Hepatocyte (in vitro differentiated cells): ENCODE results near the gene ZNF746. TPM values are rescaled to one million over a fixed set of nuclear protein-coding genes. Genes with fewer than 3 reads are reported as not detected.

Experiments
- DNase-seq: peaks from one replicate; pipeline ENCODE4 v3.0.0-alpha.2; 2016; ENCODE audit warnings: low spot score
- H2AFZ ChIP-seq: fragments of 200-600 bp; sonication (generic); 2 replicates; pipeline ENCODE4 v1.6.0; 2016; ENCODE audit warnings: antibody characterized with exemption, mild to moderate bottlenecking
- H3K27ac ChIP-seq: fragments of 200-600 bp; sonication (generic); 2 replicates; pipeline ENCODE4 v1.5.1; 2016; ENCODE audit warnings: mild to moderate bottlenecking
- H3K27me3 ChIP-seq: fragments of 200-600 bp; sonication (generic); 2 replicates; pipeline ENCODE4 v1.6.1; 2016
- H3K36me3 ChIP-seq: fragments of 200-600 bp; sonication (generic); replicated peaks from 2 replicates; pipeline ENCODE4 v1.5.1; 2016; ENCODE audit warnings: low read depth; ENCODE audit not compliant: insufficient read depth
- H3K4me1 ChIP-seq: fragments of 200-600 bp; sonication (generic); 2 replicates; pipeline ENCODE4 v1.5.1; 2016; ENCODE audit warnings: mild to moderate bottlenecking, moderate library complexity; ENCODE audit not compliant: insufficient read depth
- H3K4me2 ChIP-seq: fragments of 200-600 bp; sonication (generic); 2 replicates; pipeline ENCODE4 v1.6.0; 2016
- H3K4me3 ChIP-seq: fragments of 200-600 bp; sonication (generic); 2 replicates; pipeline ENCODE4 v1.5.1; 2016; ENCODE audit warnings: mild to moderate bottlenecking
- H3K79me2 ChIP-seq: fragments of 200-600 bp; sonication (generic); 2 replicates; pipeline ENCODE4 v1.6.0; 2017; ENCODE audit warnings: mild to moderate bottlenecking
- H3K9me2 ChIP-seq: fragments of 200-600 bp; sonication (generic); replicated peaks from 2 replicates; pipeline ENCODE4 v1.6.0; 2017; ENCODE audit warnings: mild to moderate bottlenecking; ENCODE audit not compliant: insufficient read depth
- H3K9me3 ChIP-seq: fragments of 200-600 bp; sonication (generic); 2 replicates; pipeline ENCODE4 v1.5.1; 2016; ENCODE audit warnings: low read depth, mild to moderate bottlenecking
- H4K20me1 ChIP-seq: fragments of 200-600 bp; sonication (generic); 2 replicates; pipeline ENCODE4 v1.6.0; 2016; ENCODE audit warnings: mild to moderate bottlenecking; ENCODE audit not compliant: insufficient read depth, poor library complexity, severe bottlenecking
- EZH2 ChIP-seq: fragments of 200-600 bp; sonication (generic); IDR thresholded peaks from 2 replicates; pipeline ENCODE4 v1.6.1; 2016; ENCODE audit warnings: antibody characterized with exemption, mild to moderate bottlenecking, borderline replicate concordance
- EZH2phosphoT487 ChIP-seq: fragments of 200-600 bp; sonication (generic); IDR thresholded peaks from one replicate; pipeline ENCODE4 v1.6.1; 2018; ENCODE audit warnings: antibody characterized with exemption, mild to moderate bottlenecking, low read depth, moderate library complexity; ENCODE audit not compliant: unreplicated experiment, severe bottlenecking
- WGBS: methylation state at CpG from one replicate; pipeline ENCODE4 v1.1.6; 2016; ENCODE audit warnings: low lambda C conversion rate; ENCODE audit errors: missing lambda C conversion rate; 5-methylcytosine and 5-hydroxymethylcytosine counted together
- polyA plus RNA-seq: library from polyadenylated mRNA; unstranded; fragments of >200 nt; fragmentation: Nextera tagmentation; extraction: Ambion mirVana; gene quantifications from 2 replicates; pipeline ENCODE4 v1.2.1, GENCODE V29; 2016
- total RNA-seq: library from RNA; depleted of rRNA; stranded (reverse); fragments of >200 nt; gene quantifications from 2 replicates; pipeline ENCODE4 v1.2.3, GENCODE V29; 2014
- TF ChIP-seq, protein P1 (sequence below): fragments of 200-600 bp; sonication (generic); IDR thresholded peaks from 2 replicates; pipeline ENCODE4 v1.5.1; 2016; ENCODE audit warnings: antibody characterized with exemption, mild to moderate bottlenecking; ENCODE audit not compliant: poor library complexity

The ZNF746 gene
- total and polyA plus RNA-seq, 2 experiments from 2014 or later, result 12.2 to 15.6 TPM

- H3K4me2 ChIP-seq, result no peak overlapping the region
- no peak overlapping the region for H3K4me3 ChIP-seq
- H3K9me3 ChIP-seq, result no peaks in the 10 kb centered on the region
- TF ChIP-seq, protein P1, sequence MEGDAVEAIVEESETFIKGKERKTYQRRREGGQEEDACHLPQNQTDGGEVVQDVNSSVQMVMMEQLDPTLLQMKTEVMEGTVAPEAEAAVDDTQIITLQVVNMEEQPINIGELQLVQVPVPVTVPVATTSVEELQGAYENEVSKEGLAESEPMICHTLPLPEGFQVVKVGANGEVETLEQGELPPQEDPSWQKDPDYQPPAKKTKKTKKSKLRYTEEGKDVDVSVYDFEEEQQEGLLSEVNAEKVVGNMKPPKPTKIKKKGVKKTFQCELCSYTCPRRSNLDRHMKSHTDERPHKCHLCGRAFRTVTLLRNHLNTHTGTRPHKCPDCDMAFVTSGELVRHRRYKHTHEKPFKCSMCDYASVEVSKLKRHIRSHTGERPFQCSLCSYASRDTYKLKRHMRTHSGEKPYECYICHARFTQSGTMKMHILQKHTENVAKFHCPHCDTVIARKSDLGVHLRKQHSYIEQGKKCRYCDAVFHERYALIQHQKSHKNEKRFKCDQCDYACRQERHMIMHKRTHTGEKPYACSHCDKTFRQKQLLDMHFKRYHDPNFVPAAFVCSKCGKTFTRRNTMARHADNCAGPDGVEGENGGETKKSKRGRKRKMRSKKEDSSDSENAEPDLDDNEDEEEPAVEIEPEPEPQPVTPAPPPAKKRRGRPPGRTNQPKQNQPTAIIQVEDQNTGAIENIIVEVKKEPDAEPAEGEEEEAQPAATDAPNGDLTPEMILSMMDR, result no peak
- TF ChIP-seq EZH2 (no peak), EZH2phosphoT487 (no peak)
- no peaks in the 10 kb centered on the region for H3K36me3 ChIP-seq
- no peaks in the 10 kb centered on the region for H3K27me3 ChIP-seq
- no peak overlapping the region for H2AFZ ChIP-seq
- DNase-seq, result no peak
- WGBS, result 99% methylated on average over 21 of the region's 21 CpGs
- no peaks in the 10 kb centered on the region for H3K9me2 ChIP-seq
- H3K4me1 ChIP-seq, result no peaks in the 10 kb centered on the region
- H3K27ac ChIP-seq, result no peak overlapping the region
- no peaks in the 10 kb centered on the region for H3K79me2 ChIP-seq
- H4K20me1 ChIP-seq, result no peaks in the 10 kb centered on the region
Measured at GRCh38 chr7:149475121-149476045, 22.2 kb downstream of the ZNF746 start.

DNA sequence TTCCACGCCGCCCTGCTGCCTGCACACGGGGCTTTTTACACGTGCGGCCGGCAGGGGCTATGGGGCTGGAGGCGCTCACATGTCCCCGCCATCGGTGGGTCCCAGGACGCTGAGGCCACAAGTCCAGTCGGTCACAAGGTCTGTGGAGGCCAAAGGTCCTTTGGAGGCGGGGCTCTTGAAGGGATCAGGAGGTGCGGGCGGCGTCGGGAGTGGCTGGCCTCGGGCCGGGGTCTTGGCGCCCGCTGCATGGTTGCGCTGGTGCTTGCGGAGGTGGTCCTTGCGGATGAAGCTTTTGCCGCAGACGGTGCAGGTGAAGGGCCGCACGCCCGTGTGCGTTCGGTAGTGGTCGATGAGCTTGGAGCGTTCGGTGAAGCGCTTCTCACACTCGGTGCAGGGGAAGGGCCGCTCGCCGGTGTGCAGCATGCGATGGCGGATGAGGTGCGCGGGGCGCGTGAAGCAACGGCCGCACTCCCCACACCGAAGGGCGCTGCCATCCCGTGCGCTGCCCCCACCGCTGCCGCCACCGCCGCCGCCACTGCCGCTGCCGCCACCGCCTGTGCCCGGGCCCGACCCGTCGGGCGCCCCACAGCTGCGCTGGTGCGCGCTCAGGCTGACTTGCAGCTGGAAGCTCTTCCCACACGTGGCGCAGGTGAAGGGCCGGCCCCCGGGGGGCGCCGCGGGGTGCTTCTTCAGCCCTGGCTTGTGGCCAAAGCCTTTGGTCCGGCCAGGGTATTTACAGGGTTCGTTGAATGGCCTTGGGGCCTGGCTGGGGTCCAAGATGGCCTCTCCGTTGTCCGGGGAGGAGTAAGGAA lies 23.1 kb downstream of the ZNF746 start:
- no peaks in the 10 kb centered on the region for H3K36me3 ChIP-seq
- H3K9me2 ChIP-seq, result no peaks in the 10 kb centered on the region
- TF ChIP-seq, protein P1, result no peak
- TF ChIP-seq EZH2phosphoT487, result no peak
- TF ChIP-seq EZH2, result no peak
- no peak overlapping the region for H3K4me3 ChIP-seq
- no peak for DNase-seq
- H3K4me2 ChIP-seq, result no peak overlapping the region
- no peaks in the 10 kb centered on the region for H3K9me3 ChIP-seq
- H3K4me1 ChIP-seq, result no peaks in the 10 kb centered on the region
- no peaks in the 10 kb centered on the region for H3K79me2 ChIP-seq
- no peak overlapping the region for H3K27ac ChIP-seq
- no peaks in the 10 kb centered on the region for H3K27me3 ChIP-seq
- 99% methylated on average over 63 of the region's 77 CpGs for WGBS
- no peaks in the 10 kb centered on the region for H4K20me1 ChIP-seq
- H2AFZ ChIP-seq, result no peak overlapping the region

DNA sequence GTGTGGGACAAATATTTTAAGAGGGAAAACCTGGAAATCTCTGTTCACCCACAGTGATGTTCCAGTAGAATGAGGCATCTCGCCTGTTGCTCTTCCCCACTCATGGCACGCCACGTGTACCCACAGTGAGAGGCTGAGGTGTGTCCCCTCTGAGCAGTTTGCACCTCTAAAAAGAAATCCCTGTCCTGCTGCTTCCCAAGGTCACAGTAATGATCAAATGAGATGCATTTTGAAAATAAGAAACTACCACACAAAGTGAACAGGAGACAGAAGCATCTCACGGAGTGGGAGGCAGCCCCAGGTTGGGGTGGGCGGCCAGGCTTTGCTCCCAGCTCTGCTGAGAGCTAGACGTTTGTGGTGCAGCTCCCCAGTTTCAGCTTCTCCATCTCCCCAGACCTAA lies 24.4 kb downstream of the ZNF746 start:
- Histone ChIP-seq H3K27me3 (no peaks in the 10 kb centered on the region), H3K36me3 (no peaks in the 10 kb centered on the region), H3K27ac (no peak overlapping the region), H3K4me3 (no peak overlapping the region), H4K20me1 (no peaks in the 10 kb centered on the region), H3K79me2 (no peaks in the 10 kb centered on the region), H2AFZ (no peak overlapping the region), H3K4me2 (no peak overlapping the region), H3K9me2 (no peaks in the 10 kb centered on the region), H3K9me3 (no peaks in the 10 kb centered on the region), H3K4me1 (no peaks in the 10 kb centered on the region)
- no peak for TF ChIP-seq EZH2phosphoT487
- TF ChIP-seq, protein P1, result no peak
- TF ChIP-seq EZH2, result no peak
- DNase-seq, result no peak
- WGBS, result 79% methylated on average over 6 of the region's 6 CpGs
